HEK293 (cell line): ENCODE measurements around the gene TRIM44.
A peak's percentile ranks its signal among the peaks of the same experiment; 100 is the strongest.

Experiments
- CTCF ChIA-PET: fragments of 350-600 bp; formaldehyde crosslinking; extraction: SDS; loops from one replicate; lab custom pipeline; 2021; ENCODE audit warnings: antibody characterized with exemption; lab: Yijun Ruan, JAX
- POLR2A ChIA-PET: fragments of 300-600 bp; formaldehyde crosslinking; extraction: SDS; loops from one replicate; lab custom pipeline; 2020; ENCODE audit warnings: antibody characterized with exemption, inconsistent platforms; lab: Yijun Ruan, JAX
- H3K27ac ChIP-seq: fragments of 200-500 bp; sonication (Bioruptor generic); 2 replicates; pipeline ENCODE4 v1.5.1; 2014; ENCODE audit warnings: low read depth, low read length, control low read depth, inconsistent platforms; ENCODE audit errors: extremely low read depth
- H3K36me3 ChIP-seq, 2 experiments: fragments of 200-500 bp in 1 of 2; sonication (Bioruptor generic) in 1 of 2; 1 replicate in 1 of 2; 2 replicates in 1 of 2; pipeline ENCODE4 v1.5.1; 2014 to 2017; ENCODE audit warnings: inconsistent platforms in 2 of 2, low read length in 2 of 2; ENCODE audit not compliant: control insufficient read depth in 2 of 2, insufficient read depth in 1 of 2
- H3K4me1 ChIP-seq: fragments of 200-500 bp; sonication (Bioruptor generic); 2 replicates; pipeline ENCODE4 v1.5.1; 2014; ENCODE audit warnings: mild to moderate bottlenecking, low read length, inconsistent platforms; ENCODE audit not compliant: control insufficient read depth, insufficient read depth
- H3K4me3 ChIP-seq: 2 replicates; pipeline ENCODE4 v1.5.1; 2011; ENCODE audit warnings: low read depth, mild to moderate bottlenecking, control low read depth, low read length, moderate library complexity
- H3K9me3 ChIP-seq: fragments of 200-500 bp; sonication (Bioruptor generic); 2 replicates; pipeline ENCODE4 v1.5.1; 2014; ENCODE audit warnings: low read depth, low read length, inconsistent platforms; ENCODE audit not compliant: control insufficient read depth, insufficient read depth
- CTCF ChIP-seq: fragments of 450-650 bp; formaldehyde crosslinking; IDR thresholded peaks from 2 replicates; pipeline ENCODE4 v1.5.1; 2016; ENCODE audit warnings: missing biosample characterization, missing genetic modification characterization
- GLI2 ChIP-seq: fragments of 450-650 bp; formaldehyde crosslinking; IDR thresholded peaks from 2 replicates; pipeline ENCODE4; 2017; ENCODE audit warnings: missing biosample characterization, missing genetic modification characterization, low read depth, borderline replicate concordance
- KLF7 ChIP-seq: fragments of 450-650 bp; formaldehyde crosslinking; IDR thresholded peaks from 2 replicates; pipeline ENCODE4 v1.5.1; 2016; ENCODE audit warnings: missing biosample characterization, missing genetic modification characterization, borderline replicate concordance
- MEIS1 ChIP-seq: sonication (generic); formaldehyde crosslinking; IDR thresholded peaks from 2 replicates; pipeline ENCODE4 v1.8.1; 2022; ENCODE audit warnings: missing genetic modification reagents, mild to moderate bottlenecking, borderline replicate concordance
- PRDM1 ChIP-seq: fragments of 450-650 bp; formaldehyde crosslinking; IDR thresholded peaks from 2 replicates; pipeline ENCODE4; 2016; ENCODE audit warnings: missing biosample characterization, missing genetic modification characterization
- PRDM6 ChIP-seq: fragments of 450-650 bp; formaldehyde crosslinking; IDR thresholded peaks from 2 replicates; pipeline ENCODE4 v1.5.1; 2017; ENCODE audit warnings: missing biosample characterization, missing genetic modification characterization
- SP2 ChIP-seq: fragments of 450-650 bp; formaldehyde crosslinking; IDR thresholded peaks from 2 replicates; pipeline ENCODE4 v1.5.1; 2016; ENCODE audit warnings: missing biosample characterization, missing genetic modification characterization
- ZBTB6 ChIP-seq: fragments of 450-650 bp; formaldehyde crosslinking; IDR thresholded peaks from 2 replicates; pipeline ENCODE4 v1.5.1; 2017; ENCODE audit warnings: missing biosample characterization, missing genetic modification characterization
- ZNF10 ChIP-seq: fragments of 450-650 bp; formaldehyde crosslinking; IDR thresholded peaks from 2 replicates; pipeline ENCODE4 v1.5.1; 2017; ENCODE audit warnings: missing biosample characterization, missing genetic modification characterization
- ZNF112 ChIP-seq: fragments of 450-650 bp; formaldehyde crosslinking; IDR thresholded peaks from 2 replicates; pipeline ENCODE4 v1.5.0; 2017; ENCODE audit warnings: missing biosample characterization, missing genetic modification characterization
- ZNF140 ChIP-seq: fragments of 450-650 bp; formaldehyde crosslinking; IDR thresholded peaks from 2 replicates; pipeline ENCODE4 v1.5.1; 2016; ENCODE audit warnings: missing biosample characterization, missing genetic modification characterization
- ZNF146 ChIP-seq: fragments of 450-650 bp; formaldehyde crosslinking; IDR thresholded peaks from 2 replicates; pipeline ENCODE4 v1.5.1; 2016; ENCODE audit warnings: missing biosample characterization, missing genetic modification characterization
- ZNF155 ChIP-seq: fragments of 450-650 bp; formaldehyde crosslinking; IDR thresholded peaks from 2 replicates; pipeline ENCODE4 v1.5.1; 2016; ENCODE audit warnings: missing biosample characterization, missing genetic modification characterization
- ZNF24 ChIP-seq: fragments of 450-650 bp; formaldehyde crosslinking; IDR thresholded peaks from 2 replicates; pipeline ENCODE4 v1.5.1; 2016; ENCODE audit warnings: missing biosample characterization, missing genetic modification characterization
- ZNF280D ChIP-seq: fragments of 450-650 bp; formaldehyde crosslinking; IDR thresholded peaks from 2 replicates; pipeline ENCODE4 v1.5.1; 2016; ENCODE audit warnings: missing biosample characterization, missing genetic modification characterization
- ZNF354C ChIP-seq: fragments of 450-650 bp; formaldehyde crosslinking; IDR thresholded peaks from 2 replicates; pipeline ENCODE4 v1.5.1; 2016; ENCODE audit warnings: missing biosample characterization, missing genetic modification characterization, low read depth, borderline replicate concordance
- ZNF518A ChIP-seq: fragments of 450-650 bp; formaldehyde crosslinking; conservative IDR thresholded peaks from 2 replicates; pipeline ENCODE4 v1.5.1; 2016; ENCODE audit warnings: low read depth, missing biosample characterization, missing genetic modification characterization
- ZNF610 ChIP-seq: fragments of 450-650 bp; formaldehyde crosslinking; IDR thresholded peaks from 2 replicates; pipeline ENCODE4 v1.5.1; 2016; ENCODE audit warnings: missing biosample characterization, missing genetic modification characterization, borderline replicate concordance
- ZNF654 ChIP-seq: fragments of 450-650 bp; formaldehyde crosslinking; IDR thresholded peaks from 2 replicates; pipeline ENCODE4 v1.5.1; 2016; ENCODE audit warnings: low read depth, missing biosample characterization, missing genetic modification characterization
- ZNF664 ChIP-seq: fragments of 450-650 bp; formaldehyde crosslinking; IDR thresholded peaks from 2 replicates; pipeline ENCODE4 v1.5.1; 2016; ENCODE audit warnings: missing biosample characterization, missing genetic modification characterization
- ZNF670 ChIP-seq: fragments of 450-650 bp; formaldehyde crosslinking; IDR thresholded peaks from 2 replicates; pipeline ENCODE4 v1.5.1; 2016; ENCODE audit warnings: missing biosample characterization, missing genetic modification characterization, low read depth
- ZNF830 ChIP-seq: fragments of 450-650 bp; IDR thresholded peaks from 2 replicates; pipeline ENCODE4 v1.5.0; 2018; ENCODE audit warnings: missing biosample characterization, missing genetic modification characterization, low read depth, mild to moderate bottlenecking, moderate library complexity
- ZNF837 ChIP-seq: fragments of 450-650 bp; formaldehyde crosslinking; IDR thresholded peaks from 2 replicates; pipeline ENCODE4 v1.5.1; 2016; ENCODE audit warnings: missing biosample characterization, missing genetic modification characterization
- ZSCAN30 ChIP-seq: fragments of 450-650 bp; IDR thresholded peaks from 2 replicates; pipeline ENCODE4 v1.5.1; 2018; ENCODE audit warnings: missing biosample characterization, mild to moderate bottlenecking, missing genetic modification characterization, moderate library complexity

The TRIM44 gene

GRCh38 chr11:35615921-35616900 is 46.4 kb upstream of the TRIM44 start:
- H3K27ac ChIP-seq = no peak overlapping the region; the same call in 1 of the 2 replicates
- peaks cover 3% of the 10 kb centered on the region for H3K4me1 ChIP-seq
- no peaks in the 10 kb centered on the region for H3K9me3 ChIP-seq
- no peaks in the 10 kb centered on the region for H3K36me3 ChIP-seq
- ChIA-PET POLR2A (no interaction called here), CTCF (interaction anchor here (0.6 to 1.6 kb wide), 24 partner anchors 8 to 944 kb away, joined by 3 to 9 read pairs (median 4); no protein-coding TSS in a partner anchor)
- no peak overlapping the region for H3K4me3 ChIP-seq
- TF ChIP-seq ZNF280D (tag by site-specific recombination) (no peak), MEIS1 (CRISPR knock-in tag) (peak; percentile 43; the same call in 1 of the 2 replicates), ZNF837 (tag by site-specific recombination) (no peak), ZNF155 (no peak), ZNF610 (tag by site-specific recombination) (no peak), ZNF140 (tag by site-specific recombination) (no peak), ZNF670 (no peak), ZNF664 (tag by site-specific recombination) (no peak), SP2 (no peak), ZNF654 (tag by site-specific recombination) (peak; percentile 80), PRDM6 (tag by site-specific recombination) (peak; percentile 68), ZBTB6 (peak; percentile 84), GLI2 (tag by site-specific recombination) (no peak), ZSCAN30 (no peak), ZNF146 (no peak), ZNF354C (no peak), ZNF10 (tag by site-specific recombination) (0 out of 2 replicates have a peak, but pooled peaks have one; percentile 26), ZNF518A (tag by site-specific recombination) (no peak), ZNF24 (no peak), CTCF (tag by site-specific recombination) (0 out of 2 replicates have a peak, but pooled peaks have one; percentile 10), PRDM1 (no peak), ZNF112 (no peak), KLF7 (tag by site-specific recombination) (peak; percentile 42; the same call in 1 of the 2 replicates), ZNF830 (tag by site-specific recombination) (no peak)
